HepG2 (cell line): ENCODE measurements around the gene OR6S1.

Source experiments
- CCAR2 ChIP-seq: fragments of 200-400 bp; formaldehyde crosslinking; optimal IDR thresholded peaks from 2 replicates; pipeline ENCODE3; 2018; ENCODE audit warnings: low read depth, mild to moderate bottlenecking, low read length, moderate library complexity
- CTCF ChIP-seq: sonication (generic); formaldehyde crosslinking; IDR thresholded peaks from 2 replicates; pipeline ENCODE4 v1.5.0; 2020; ENCODE audit warnings: mild to moderate bottlenecking, missing genetic modification reagents, moderate library complexity
- IKZF4 ChIP-seq: sonication (generic); formaldehyde crosslinking; IDR thresholded peaks from 2 replicates; pipeline ENCODE4 v1.5.1; 2020; ENCODE audit warnings: borderline replicate concordance, mild to moderate bottlenecking, low read depth, missing genetic modification reagents; ENCODE audit errors: not compliant biosample characterization
- NBN ChIP-seq: fragments of 450-650 bp; conservative IDR thresholded peaks from 2 replicates; pipeline ENCODE4 v1.6.1; 2017
- NR2F2 ChIP-seq: IDR thresholded peaks from 2 replicates; pipeline ENCODE4 v1.6.1; 2012; ENCODE audit warnings: low read depth, inconsistent platforms, borderline replicate concordance
- SSRP1 ChIP-seq: IDR thresholded peaks from 2 replicates; pipeline ENCODE4 v1.6.1; 2016; ENCODE audit warnings: control low read depth
- TRIM22 ChIP-seq: fragments of 450-650 bp; IDR thresholded peaks from 2 replicates; pipeline ENCODE4 v1.6.1; 2017
- ZNF274 ChIP-seq: sonication (generic); formaldehyde crosslinking; IDR thresholded peaks from 2 replicates; pipeline ENCODE4 v1.5.1; 2020; ENCODE audit warnings: mild to moderate bottlenecking, missing genetic modification reagents

- TF ChIP-seq NR2F2 (no peak), ZNF274 (no peak), NBN (no peak), CTCF (no peak), SSRP1 (CRISPR knock-in tag) (no peak), TRIM22 (no peak), IKZF4 (CRISPR knock-in tag) (no peak), CCAR2 (no peak)
Measured at GRCh38 chr14:20602583-20602982, 38.9 kb downstream of the OR6S1 start.
